Testis (tissue), 2 donors: ENCODE data around the gene ZFR2.

Experiments used
- CTCF ChIP-seq, 3 experiments: fragments of 450-650 bp in 2 of 3; fragments of 200-600 bp in 1 of 3; sonication (generic) in 1 of 3; IDR thresholded peaks; one replicate each; pipeline ENCODE4 v1.5.1; 2016 to 2019; ENCODE audit warnings: antibody characterized with exemption in 3 of 3, mild to moderate bottlenecking in 2 of 3, moderate library complexity in 1 of 3
- POLR2A ChIP-seq: fragments of 450-650 bp; IDR thresholded peaks from one replicate; pipeline ENCODE4 v1.6.1; 2017; ENCODE audit warnings: antibody characterized with exemption, mild to moderate bottlenecking, moderate library complexity

DNA sequence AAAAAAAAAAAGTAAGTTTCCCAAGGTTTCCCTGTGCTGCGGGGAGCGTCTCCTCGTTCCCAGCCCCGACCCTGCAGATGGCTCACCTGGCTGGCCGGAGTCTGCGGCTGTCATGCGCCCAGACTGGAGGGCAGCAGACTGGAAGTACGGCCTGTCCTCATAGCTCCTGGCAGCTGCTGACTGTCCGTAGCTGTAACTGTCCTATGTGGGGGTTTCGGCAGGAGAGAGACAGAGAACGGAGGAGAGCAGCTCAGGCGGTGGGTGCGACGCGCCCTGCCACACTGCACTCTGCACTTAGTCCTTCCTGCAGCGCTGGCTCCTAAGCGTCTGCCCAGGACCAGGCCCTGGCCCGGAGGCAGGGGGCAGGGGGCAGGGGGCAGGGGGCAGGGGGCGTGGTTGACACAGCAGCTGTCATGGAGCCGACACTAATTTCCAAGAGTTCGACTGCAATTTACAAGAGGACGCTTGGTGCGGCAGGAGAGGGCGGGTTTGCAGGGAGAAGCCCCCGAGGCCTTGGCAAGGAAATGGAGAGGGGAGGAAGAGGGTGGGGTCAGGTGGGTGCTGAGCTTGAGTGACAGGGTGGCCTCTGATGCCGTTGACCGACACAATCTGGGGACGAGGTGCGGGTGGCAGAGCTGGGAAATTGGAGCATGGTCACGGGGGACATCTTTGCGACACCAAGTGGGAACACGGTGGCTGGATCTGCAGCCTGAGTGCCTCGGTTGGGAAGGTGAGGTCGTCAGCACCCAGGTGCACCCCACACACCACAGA, 35.1 kb downstream of the ZFR2 start:
- no peak for TF ChIP-seq CTCF (IDR thresholded peaks at IDR 0.05)
- TF ChIP-seq POLR2A: no peak
